Astrocyte of the spinal cord (primary cell): ENCODE measurements around the gene MARCHF9.
A peak's percentile ranks its signal among the peaks of the same experiment; 100 is the strongest.

Source experiments
- DNase-seq: peaks from one replicate; pipeline ENCODE4 v3.0.0; 2011; ENCODE audit warnings: low read depth, low spot score
- H3K4me3 ChIP-seq: 2 replicates; pipeline ENCODE4 v1.5.1; 2011; ENCODE audit warnings: low read depth, mild to moderate bottlenecking, low read length, moderate library complexity
- CTCF ChIP-seq: IDR thresholded peaks from 2 replicates; pipeline ENCODE4 v1.5.1; 2012; ENCODE audit warnings: low read depth, mild to moderate bottlenecking, low read length, inconsistent platforms
- in situ Hi-C: cut with HindIII; loops from 2 replicates; pipeline ENCODE4 v1.10.0; 2017; ENCODE audit warnings: low sequenced_read_pairs

The MARCHF9 gene

GRCh38 chr12:57782608-57783465 lies 27.9 kb downstream of the MARCHF9 start, which contains the start of gene TSFM:
TSS of gene TSFM (plus strand) at chr12:57782787. CDS start at chr12:57782802, 15 bp downstream.
- in situ Hi-C loops, result no loop called here
- TF ChIP-seq CTCF, result peak; percentile 88
- DNase-seq, result peak; percentile 93
- peak within 1 kb of the TSS; percentile 73 for H3K4me3 ChIP-seq

- in situ Hi-C loops, result no loop called here
- peak overlapping the region; percentile 73 for H3K4me3 ChIP-seq
- DNase-seq, result no peak
- no peak for TF ChIP-seq CTCF
Measured at GRCh38 chr12:57783466-57783801, 28.5 kb downstream of the MARCHF9 start.

- in situ Hi-C loops, result no loop called here
- no peak overlapping the region for H3K4me3 ChIP-seq
- DNase-seq, result no peak
- no peak for TF ChIP-seq CTCF
Measured at GRCh38 chr12:57783861-57784260, 29.0 kb downstream of the MARCHF9 start.

- DNase-seq, result peak; percentile 50
- TF ChIP-seq CTCF, result no peak
- H3K4me3 ChIP-seq, result no peak overlapping the region
- in situ Hi-C loops, result no loop called here
Measured at GRCh38 chr12:57793920-57794319, 39.0 kb downstream of the MARCHF9 start.

- in situ Hi-C loops, result no loop called here
- DNase-seq, result no peak
- no peak overlapping the region for H3K4me3 ChIP-seq
- no peak for TF ChIP-seq CTCF
Measured at GRCh38 chr12:57795354-57795753, 40.5 kb downstream of the MARCHF9 start.

GRCh38 chr12:57796996-57797395 lies 42.1 kb downstream of the MARCHF9 start:
- no peak for DNase-seq
- H3K4me3 ChIP-seq, result no peak overlapping the region
- in situ Hi-C loops, result no loop called here
- no peak for TF ChIP-seq CTCF
